GM18511 (cell line): ENCODE measurements around the gene ADCY6.

ENCODE experiments used
- ATAC-seq: cut with Tn5 transposase; IDR thresholded peaks from one replicate; pipeline ENCODE4 v1.9.1; 2021; ENCODE audit warnings: mild to moderate bottlenecking, moderate library complexity; ENCODE audit not compliant: unreplicated experiment

The ADCY6 gene

GRCh38 chr12:48786591-48787544 is 2.0 kb downstream of the ADCY6 start:
- no peak for ATAC-seq

DNA sequence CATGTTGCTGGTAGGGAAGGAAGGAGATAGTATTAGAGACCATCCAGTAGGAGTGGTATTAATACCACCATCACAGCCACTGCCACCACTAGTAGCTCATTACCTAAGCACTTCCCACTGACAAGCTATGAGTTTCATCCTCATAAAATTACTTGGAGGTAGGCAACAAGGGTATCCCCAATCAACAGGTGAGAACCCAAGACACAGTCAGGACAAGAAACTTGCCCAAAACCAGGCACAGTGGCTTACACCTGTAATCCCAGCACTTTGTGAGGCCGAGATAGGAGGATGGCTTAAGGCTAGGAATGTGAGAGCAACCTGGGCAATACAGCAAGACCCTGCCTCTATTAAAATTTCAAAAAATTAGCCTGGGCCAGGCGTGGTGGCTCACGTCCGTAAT is 5.5 kb downstream of the ADCY6 start:
- ATAC-seq = no peak

DNA sequence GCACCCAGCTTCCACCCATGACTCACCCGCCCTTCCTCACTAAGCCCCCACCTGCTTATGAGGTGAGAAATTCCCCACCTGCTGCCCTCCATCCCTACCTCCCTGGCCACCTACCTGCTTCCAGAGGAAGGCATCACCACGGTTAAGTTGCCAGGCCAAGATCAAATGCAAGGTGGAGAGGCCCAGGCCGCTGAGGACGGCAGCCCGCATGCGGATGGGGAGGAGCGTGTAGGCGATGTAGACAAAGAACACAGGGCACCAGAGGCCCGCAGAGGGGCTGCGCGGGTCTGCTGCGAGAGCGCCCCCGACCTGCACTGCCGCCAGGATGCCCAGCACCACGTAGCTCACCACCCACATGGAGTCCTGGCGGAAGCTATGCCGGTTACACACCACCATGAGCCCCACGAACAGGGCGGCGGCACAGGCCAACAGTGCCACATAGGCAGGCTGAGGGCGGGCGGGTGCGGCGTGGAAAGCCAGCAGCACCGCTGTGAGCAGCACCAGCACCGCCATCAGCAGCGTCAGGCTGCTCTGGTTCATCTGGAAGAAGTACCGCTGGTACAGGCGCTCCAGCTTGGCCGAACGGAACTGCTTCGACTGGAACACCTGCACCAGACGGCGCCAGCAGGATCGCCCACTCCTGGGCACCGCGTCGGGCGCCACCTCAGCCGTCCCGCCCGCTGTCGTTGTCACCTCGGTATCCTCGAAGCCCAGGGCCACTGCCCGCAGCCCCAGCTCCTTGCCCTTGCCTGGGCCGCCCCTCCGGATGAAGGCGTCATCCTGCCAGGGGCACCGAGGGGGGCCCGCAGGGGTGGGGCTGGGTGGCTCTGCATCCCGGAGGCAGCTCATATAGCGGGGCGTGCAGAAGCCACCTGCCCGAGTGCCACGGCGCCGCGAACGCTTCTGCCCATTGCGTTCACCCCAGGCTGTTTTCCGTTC is 6.2 kb downstream of the ADCY6 start:
- no peak for ATAC-seq

DNA sequence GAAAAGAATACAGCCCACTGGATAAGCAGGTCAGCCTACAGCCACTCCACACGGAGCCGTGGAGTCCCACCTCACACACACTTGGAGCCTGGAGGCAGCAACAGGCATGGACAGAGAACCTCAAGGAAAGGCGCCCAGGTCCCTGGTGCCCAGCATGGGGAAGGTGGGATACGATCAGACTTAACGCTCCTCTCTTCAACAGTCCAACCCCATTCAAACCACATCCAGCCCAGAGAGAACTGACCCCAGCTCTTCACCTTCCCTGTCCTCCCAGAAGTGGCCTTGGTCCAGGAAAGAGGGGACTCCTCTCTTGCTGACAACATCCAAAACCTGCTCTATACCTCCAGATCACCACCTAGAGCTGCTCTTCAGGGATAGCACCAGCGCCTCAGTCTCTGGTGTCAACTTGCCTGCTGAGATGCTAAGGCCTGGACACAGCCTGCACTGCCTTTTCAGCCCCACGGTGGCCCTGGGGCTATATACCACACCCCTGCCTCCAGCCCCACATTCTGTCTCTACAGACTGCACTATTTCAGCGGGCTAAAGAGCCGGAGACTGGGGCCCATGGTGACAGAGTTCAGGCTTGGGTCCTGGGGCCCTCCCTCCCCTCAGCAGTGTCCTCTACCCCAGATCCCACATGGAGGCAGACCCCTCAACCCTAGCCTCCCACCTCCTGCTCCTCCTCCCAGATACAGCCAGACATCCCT is 7.0 kb downstream of the ADCY6 start:
- no peak for ATAC-seq

DNA sequence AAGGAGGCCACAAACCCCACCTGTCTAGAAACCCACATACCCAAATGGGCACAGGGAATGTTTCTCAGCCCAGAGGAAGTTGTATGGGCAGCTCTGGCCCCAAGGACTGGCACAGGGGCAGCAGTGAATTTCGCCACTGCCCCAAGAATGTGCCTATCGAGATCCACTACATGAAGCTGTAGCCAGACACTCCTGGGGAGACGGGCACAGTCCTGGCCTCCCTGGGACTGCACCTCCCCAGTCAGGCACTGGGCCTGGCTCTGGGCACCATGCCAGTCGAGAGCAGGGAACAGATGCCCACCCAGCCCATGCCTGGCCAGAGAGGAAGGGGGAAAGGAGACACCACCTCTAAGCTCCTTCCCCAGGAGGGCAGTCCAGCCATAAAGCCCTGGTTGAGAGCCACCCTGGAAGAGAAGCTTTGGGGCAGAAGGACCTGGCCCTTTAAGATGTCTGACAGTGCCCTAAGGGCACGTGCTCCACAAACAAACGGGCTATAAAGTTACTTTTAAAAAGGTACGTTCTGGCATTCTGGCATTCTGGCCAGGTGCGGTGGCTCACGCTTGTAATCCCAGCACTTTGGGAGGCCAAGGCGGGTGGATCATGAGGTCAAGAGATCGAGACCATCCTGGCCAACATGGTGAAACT is 8.4 kb downstream of the ADCY6 start:
- no peak for ATAC-seq

DNA sequence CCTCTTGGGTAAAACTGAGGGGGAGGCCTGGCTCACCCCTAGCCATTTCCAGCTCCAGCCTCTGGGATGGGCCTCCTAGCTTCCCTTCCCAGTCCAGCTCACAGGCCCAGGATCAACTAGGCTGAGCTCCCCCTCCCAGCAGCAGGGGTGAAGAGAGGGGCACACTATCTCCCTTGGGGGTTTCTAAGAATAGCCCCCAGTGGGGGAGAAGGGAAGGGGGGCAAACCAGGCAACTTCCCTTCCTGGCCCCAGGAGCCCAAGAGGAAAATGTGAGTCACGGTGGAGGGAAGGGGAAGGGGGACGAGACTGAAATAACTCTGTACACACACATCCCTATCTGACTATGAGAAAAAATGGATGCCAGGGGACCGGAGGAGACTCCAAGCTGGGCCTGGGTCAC is 9.0 kb downstream of the ADCY6 start:
- no peak for ATAC-seq

- no peak for ATAC-seq
Observed at GRCh38 chr12:48777501-48778400, 11.1 kb downstream of the ADCY6 start.

- no peak for ATAC-seq
Observed at GRCh38 chr12:48776956-48777355, 11.9 kb downstream of the ADCY6 start.

DNA sequence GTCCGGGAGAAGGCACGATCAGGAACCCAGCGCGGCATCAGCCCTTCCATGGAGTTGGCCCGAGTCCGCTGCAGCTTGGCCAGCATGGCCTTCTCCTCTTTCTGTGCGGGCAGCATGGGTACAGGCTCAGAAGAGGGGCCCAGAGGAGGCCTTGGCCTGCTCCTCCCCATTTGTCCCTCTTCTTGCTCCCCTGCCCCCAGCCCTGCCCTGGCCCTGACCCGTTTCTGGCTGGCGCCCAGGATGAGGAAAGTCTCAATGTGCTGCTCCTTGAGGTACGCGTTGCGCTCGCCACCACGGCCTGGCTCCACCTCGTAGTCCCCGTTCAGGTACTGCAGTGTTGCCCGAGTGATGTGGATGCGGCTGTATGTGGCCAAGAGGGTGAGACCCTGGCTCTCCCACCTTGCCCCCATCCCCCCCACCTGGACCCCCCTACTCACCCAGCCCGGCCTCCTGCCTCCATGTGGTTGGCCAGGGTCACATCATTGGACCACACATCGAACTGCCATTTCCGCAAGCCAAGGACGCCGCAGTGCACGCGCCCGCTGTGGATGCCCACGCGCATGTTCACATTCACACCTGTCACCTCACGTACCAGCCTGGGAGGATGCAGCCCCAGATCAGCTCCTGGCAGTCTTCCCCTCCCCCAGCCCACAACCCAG is 12.8 kb downstream of the ADCY6 start:
- no peak for ATAC-seq

GRCh38 chr12:48775299-48775698 is 13.6 kb downstream of the ADCY6 start:
- no peak for ATAC-seq

- ATAC-seq = no peak
Observed at GRCh38 chr12:48774516-48774915, 14.4 kb downstream of the ADCY6 start.

DNA sequence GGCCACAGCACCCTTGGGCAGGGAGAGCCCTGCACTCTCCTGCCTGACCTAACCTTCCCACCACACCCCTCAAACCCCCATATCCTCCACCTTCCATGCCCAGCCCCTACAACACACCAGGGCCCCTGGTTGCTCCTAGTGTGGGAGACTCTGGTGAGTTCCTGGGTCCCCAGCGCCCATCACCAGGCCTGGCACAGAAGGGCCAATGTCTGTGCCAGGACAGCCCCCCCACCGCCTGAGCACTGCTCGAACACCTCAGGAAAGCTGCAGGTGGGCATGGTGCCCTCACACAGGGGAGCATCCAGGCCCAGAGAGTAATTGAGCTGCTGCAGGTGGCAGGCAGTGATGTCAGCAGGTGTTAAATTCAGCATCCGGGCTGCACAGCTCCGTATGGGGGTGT is 15.2 kb downstream of the ADCY6 start:
- ATAC-seq = no peak

GRCh38 chr12:48771588-48772112 is 17.2 kb downstream of the ADCY6 start:
- no peak for ATAC-seq

DNA sequence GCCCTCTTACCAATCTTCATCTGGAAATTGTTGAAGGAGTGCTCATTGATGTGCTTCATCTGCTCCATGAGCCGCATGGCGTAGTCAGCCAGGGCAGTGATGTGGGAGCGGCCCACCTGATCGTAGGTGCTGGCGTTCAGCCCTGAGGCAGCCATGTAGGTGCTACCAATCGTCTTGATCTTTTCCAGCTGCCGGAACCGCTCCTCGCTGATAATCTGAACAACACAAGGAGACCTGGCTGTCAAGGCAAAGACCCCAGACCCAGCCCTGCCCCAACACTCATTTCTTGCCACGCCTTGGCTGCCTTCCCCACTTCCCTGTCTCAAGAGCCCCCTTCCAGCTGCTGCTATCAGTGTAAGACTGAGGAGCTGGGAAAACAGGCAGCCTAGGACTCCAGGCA is 18.1 kb downstream of the ADCY6 start:
- ATAC-seq = no peak

DNA sequence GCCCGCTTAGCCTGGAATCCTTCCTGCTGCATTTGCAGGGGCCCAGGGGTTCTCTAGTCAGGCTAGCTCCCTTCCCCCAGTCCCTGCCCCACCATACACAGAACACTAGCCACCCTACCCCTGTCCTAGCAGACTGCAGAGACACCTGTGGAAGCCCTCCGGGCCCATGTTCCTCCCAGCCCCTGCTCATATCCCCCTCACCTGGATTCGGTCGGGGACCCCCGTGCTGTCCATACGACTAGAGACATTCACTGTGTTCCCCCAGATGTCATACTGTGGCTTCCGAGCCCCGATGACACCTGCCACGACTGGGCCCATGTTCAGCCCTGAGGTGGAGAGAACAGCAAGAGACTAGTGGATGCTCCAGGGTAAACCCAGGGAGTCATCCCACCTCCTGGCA is 20.2 kb downstream of the ADCY6 start:
- no peak for ATAC-seq

GRCh38 chr12:48768147-48768546 is 20.7 kb downstream of the ADCY6 start:
- ATAC-seq = no peak

- ATAC-seq = no peak
Observed at GRCh38 chr12:48767521-48767920, 21.4 kb downstream of the ADCY6 start.

- ATAC-seq = no peak
Observed at GRCh38 chr12:48767047-48767446, 21.8 kb downstream of the ADCY6 start.

- ATAC-seq = peak; percentile 59
Observed at GRCh38 chr12:48765753-48766162, 23.1 kb downstream of the ADCY6 start.
